Stimulated activated CD4-positive, alpha-beta T cell treated with anti-CD3 and anti-CD28 coated beads, TNF-alpha, amount 100 ng/mL, for 48 hours (primary cell): ENCODE results near the gene FRMPD1.

ENCODE experiments used
- DNase-seq, 3 donors: peaks; one replicate each; pipeline ENCODE4 v3.0.0-alpha.2; 2020; ENCODE audit warnings: low read depth in 3 of 3

The FRMPD1 gene

GRCh38 chr9:37679649-37680402 lies 29.1 kb downstream of the FRMPD1 start:
- no peak for DNase-seq

DNA sequence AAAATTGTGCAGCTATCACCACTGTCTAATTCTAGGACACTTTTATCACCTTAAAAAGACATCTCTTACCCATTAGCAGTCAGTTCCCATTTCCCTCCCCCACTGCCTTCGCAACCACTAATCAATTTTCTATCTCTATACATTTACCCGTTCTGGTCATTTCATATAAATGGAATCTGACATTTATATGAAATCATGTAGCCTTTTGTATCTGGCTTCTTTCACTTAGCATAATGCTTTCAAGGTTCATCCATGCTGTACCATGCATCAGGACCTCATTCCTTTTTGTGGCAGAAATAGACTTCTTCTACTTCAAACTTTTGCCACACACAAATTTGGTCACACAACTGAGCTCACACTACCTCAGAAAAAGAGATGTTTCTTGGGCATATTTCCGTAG lies 32.2 kb downstream of the FRMPD1 start:
- DNase-seq, result no peak

DNA sequence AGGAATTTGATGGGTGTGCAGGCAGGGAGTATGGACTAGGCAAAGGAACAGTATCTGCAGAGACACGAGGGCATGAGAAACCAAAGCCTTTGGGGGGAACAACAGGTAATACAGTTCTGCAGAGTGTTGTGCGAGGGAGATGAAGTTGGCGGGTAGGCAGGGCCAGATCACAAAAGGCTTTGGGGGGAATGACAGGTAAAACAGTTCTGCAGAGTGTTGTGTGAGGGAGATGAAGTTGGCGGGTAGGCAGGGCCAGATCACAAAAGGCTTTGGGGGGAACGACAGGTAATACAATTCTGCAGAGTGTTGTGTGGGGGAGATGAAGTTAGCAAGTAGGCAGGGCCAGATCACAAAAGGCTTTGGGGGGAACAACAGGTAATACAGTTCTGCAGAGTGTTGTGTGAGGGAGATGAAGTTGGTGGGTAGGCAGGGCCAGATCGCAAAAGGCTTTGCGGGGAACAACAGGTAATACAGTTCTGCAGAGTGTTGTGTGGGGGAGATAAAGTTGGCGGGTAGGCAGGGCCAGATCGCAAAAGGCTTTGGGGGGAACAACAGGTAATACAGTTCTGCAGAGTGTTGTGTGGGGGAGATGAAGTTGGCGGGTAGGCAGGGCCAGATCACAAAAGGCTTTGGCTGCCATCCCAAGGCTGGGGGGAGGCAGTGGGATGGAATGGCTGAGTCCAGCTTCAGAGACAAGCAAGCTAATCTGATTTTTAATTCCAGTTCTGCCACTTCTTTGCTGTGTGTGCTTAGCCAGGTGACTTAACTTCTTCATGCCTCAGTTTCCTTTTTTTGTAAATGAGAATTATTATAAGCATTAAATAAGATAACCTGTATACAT lies 33.0 kb downstream of the FRMPD1 start:
- no peak for DNase-seq

DNA sequence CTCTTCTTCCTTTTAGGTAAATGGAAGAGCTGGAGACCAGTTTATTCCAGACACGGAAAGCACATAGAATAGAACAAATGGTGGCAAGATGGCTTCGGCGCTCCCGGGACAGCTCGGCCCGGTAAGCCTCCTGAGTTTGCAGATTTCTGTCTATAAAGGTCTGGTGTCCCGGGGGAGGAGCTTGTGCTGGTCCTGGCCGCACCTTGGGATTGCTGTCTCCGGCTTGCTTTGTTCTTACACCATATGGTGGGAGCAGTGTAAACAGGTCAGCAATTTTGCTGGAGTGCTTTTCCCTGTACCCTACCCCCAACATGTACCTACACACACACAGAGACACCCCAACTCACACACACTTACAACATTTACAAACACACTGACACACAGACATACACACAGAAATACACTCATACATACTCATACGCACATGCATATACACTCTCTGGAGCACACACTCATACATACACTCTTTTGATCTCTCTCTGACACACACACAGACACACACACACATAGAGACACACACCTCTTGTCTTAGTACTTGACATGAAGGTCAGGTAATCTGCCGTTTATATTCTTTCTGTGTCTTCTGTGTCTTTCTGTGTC lies 42.0 kb downstream of the FRMPD1 start:
- DNase-seq, result no peak

- no peak for DNase-seq
These were observed 42.5 kb downstream of the FRMPD1 start for GRCh38 chr9:37693260-37693659.

GRCh38 chr9:37694355-37694754 lies 43.6 kb downstream of the FRMPD1 start:
- no peak for DNase-seq

DNA sequence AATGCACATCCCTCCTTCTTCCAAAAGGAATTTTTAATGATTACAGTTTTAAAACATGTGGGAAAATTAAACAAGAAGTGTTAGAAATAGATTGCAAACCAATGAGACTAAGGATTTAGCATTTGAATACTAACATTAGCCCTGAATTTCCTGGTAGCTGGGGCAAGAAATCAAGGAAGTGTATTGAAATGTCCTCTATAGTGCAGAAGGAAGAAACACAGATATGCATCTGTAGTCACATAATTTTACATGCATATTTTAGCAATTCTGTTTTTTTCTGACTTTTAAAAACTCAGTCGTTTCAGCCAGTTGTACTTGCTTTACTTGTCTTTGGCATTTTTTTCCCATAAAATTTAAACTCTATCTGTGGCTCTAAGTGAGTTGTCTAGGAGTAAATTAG lies 45.8 kb downstream of the FRMPD1 start:
- DNase-seq, result no peak

GRCh38 chr9:37700131-37700530 lies 49.4 kb downstream of the FRMPD1 start:
- DNase-seq, result no peak

DNA sequence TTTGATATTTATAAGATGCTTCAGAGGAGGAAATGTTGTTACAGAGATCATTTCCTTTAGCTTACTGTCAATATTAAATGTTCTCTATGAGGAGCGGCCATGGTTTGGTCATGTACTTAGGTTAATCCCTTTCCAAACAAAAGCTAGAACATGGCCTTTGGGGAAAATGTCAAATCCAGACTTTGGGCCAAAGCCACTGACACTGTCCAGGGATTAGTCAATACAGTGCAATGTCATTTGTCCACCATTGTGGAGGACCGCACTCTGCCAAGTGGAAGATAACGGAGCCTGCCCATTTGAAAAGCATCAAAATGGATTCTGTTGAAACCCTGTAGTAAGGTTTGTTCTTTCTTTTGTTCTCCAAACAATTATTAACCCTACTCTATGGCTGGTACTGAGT lies 50.1 kb downstream of the FRMPD1 start:
- no peak for DNase-seq

- DNase-seq, result no peak
These were observed 55.0 kb downstream of the FRMPD1 start for GRCh38 chr9:37705787-37706186.

GRCh38 chr9:37706290-37706689 lies 55.5 kb downstream of the FRMPD1 start:
- DNase-seq, result no peak

DNA sequence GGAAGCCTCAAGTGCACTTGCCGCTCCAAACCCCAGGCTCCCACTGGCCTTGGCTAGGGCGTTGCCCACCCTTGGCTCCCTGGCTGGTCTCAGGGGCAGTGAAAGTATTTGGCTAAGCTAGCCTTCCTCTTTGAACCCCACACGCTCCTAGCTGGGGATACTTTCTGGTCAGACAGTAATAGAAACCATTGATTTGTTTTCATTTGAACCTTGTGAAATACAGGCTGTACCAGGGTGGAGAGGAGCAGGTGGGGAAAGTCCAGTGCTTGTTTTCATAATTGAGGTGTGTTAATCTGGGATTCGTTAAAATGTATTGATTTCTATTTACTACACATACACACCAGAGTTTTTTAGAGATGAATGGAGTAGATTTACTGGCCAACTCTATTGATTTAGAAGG lies 57.0 kb downstream of the FRMPD1 start:
- DNase-seq, result no peak

GRCh38 chr9:37710046-37710445 lies 59.3 kb downstream of the FRMPD1 start:
- no peak for DNase-seq

GRCh38 chr9:37715260-37715659 lies 64.5 kb downstream of the FRMPD1 start:
- no peak for DNase-seq

DNA sequence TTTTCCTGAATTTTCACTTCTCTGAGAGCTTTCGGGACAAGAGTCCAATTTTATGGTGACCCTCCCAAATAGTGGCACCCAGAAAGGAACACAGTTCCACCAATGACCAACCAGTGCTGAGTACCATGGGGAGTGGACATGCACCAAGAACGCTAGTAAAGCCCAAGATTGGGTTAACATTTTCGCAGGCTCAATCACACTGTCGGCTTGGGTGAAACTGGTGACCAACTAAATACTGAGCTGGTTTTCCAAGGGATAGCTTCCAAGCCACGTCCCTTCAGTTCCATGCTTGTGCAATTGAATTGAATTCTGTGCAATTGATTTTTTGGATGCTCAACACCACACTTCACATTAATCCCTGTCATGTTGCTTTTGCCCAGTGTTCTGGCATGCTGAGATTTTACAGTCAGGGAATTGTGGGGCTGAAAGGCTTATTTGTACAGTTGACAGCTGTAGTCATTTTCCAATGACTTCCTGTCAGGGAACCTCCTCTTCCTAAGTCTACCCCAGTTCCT lies 65.3 kb downstream of the FRMPD1 start:
- no peak for DNase-seq

DNA sequence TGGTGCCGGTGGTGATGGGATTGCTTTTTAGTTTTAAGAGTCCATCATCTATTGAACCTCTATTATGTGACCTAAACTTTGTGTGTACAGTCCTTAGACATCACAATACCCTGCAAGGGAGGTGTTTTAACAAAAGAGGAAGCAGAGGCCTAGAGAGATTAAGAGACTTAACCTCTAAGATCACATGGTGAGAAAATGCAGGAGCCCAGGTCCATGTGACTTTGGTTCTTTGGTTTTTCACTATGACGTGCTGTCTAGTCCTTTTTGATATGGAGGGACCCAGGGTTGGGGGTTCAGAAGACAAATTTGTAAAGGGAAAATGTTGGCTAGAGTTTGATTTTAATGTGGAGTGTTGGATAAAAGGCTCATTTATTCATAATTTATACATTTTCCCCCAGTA lies 68.8 kb downstream of the FRMPD1 start:
- DNase-seq, result no peak

DNA sequence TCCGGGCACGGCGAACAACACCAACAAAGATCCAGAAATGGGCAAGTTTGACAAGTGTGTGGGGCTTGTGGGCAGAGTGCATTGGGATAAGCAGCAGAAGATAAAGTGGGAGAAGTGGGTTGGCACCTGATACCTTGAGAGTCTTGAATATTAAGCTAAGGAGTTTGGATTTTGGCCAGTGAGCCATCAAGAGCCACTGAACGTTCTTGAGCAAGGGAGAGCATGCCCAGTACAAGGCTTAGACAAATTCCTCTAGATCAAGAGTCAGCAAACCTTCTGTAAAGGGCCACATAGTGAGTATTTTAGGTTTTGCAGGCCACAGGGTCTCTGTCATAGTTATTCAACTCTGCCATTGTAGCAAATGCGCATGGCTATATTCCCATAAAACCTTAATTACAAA lies 76.3 kb downstream of the FRMPD1 start:
- no peak for DNase-seq

GRCh38 chr9:37729499-37729898 lies 78.7 kb downstream of the FRMPD1 start:
- no peak for DNase-seq

DNA sequence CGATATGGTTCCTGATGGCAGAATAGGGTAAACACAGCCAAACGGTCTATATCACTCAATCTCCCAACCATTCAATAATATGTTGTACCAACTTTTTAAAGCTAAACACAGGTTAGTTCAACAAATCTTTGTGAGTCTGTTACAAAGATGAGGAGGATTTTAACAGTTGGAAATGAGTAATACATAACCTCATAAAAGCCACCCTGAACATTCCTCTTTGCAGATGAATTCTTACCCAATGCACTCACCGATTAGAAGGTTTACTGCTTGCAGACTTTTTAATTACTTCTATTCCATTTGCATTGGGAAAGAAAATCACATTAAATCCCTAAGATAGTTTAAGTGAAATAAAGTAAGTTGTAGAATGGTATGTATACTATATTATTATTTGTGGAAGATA lies 79.5 kb downstream of the FRMPD1 start:
- no peak for DNase-seq

GRCh38 chr9:37730839-37731238 lies 80.1 kb downstream of the FRMPD1 start:
- no peak for DNase-seq

DNA sequence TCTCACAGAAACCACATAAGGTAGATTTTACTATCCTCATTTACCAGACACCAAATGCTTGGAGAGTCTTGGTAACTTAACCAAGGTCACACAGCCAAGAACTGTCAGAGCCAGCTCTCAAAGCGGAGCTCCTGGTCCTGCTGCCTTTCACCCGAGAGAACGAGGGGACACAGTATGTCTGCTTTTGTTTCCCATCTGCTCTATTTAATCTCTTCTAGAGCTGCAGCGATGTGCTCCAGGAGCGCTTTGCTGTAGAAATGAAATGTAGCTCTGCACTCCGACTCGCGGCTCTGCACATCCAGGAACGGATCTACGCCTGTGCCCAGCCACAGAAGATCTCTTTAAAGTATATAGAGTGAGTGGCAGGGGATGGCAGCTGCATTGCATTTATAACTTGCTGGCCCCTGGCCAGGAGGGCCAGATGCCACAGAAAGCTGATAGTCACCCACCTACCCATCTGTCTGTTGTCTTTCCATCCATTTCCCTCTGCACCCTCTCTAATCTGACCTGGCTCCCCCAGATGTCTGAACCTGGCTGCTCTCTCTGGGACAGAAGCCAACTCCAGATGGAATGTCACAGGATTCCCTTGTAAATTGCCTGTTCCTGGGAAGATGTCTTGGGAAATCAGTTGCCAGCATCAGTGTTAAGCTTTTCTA lies 81.5 kb downstream of the FRMPD1 start:
- DNase-seq, result no peak

DNA sequence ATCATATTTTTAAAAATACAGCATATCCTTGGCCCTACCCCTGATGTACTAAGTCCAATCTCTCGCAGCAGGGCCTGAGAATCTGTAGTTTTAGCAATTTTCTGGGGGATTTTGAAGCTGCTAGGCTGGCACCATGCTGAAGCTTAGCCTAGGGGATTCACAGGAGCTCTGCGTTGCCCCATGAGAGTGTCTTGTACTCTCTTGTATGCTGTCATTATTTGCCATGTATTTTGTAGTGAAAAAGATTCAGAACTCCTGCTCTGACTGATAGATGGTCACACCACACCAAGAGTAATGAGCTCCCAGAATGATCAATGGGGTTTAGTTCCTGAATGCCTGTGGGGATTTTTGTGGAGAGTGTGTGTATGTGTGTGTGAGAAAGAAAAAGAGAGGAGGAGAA lies 82.2 kb downstream of the FRMPD1 start:
- no peak for DNase-seq
